ACC112 (cell line): ENCODE results near the gene GYPA.
"Not testable (repeated sequence)": the region's sequence is repeated elsewhere in the genome, so short reads cannot be mapped to it uniquely, and the experiment has no call there.

Experiments used
- H2AFZ ChIP-seq: fragments of 200-600 bp; sonication (generic); one replicate; pipeline ENCODE4 v1.6.0; 2017; ENCODE audit warnings: antibody characterized with exemption, low read length; ENCODE audit not compliant: unreplicated experiment
- H3K27ac ChIP-seq: fragments of 200-600 bp; sonication (generic); 2 replicates; pipeline ENCODE4 v1.5.1; 2014; ENCODE audit warnings: low read depth, mild to moderate bottlenecking, antibody characterized with exemption, low read length, moderate library complexity
- H3K27me3 ChIP-seq: fragments of 200-600 bp; sonication (generic); 2 replicates; pipeline ENCODE4 v1.6.1; 2014; ENCODE audit warnings: mild to moderate bottlenecking, antibody characterized with exemption, low read length, moderate library complexity, mixed read lengths; ENCODE audit not compliant: insufficient read depth
- H3K36me3 ChIP-seq: fragments of 200-600 bp; sonication (generic); 2 replicates; pipeline ENCODE4 v1.6.1; 2016; ENCODE audit warnings: mild to moderate bottlenecking, antibody characterized with exemption, low read length, moderate library complexity, mixed read lengths; ENCODE audit not compliant: insufficient read depth
- H3K4me1 ChIP-seq: fragments of 200-600 bp; sonication (generic); one replicate; pipeline ENCODE4 v1.6.1; 2016; ENCODE audit warnings: low read length, mixed read lengths; ENCODE audit not compliant: insufficient read depth, unreplicated experiment, control insufficient read depth
- H3K4me3 ChIP-seq: fragments of 200-600 bp; sonication (generic); 2 replicates; pipeline ENCODE4 v1.5.1; 2014; ENCODE audit warnings: mild to moderate bottlenecking, low read depth, low read length
- H3K79me2 ChIP-seq: fragments of 200-600 bp; sonication (generic); one replicate; pipeline ENCODE4 v1.6.0; 2016; ENCODE audit warnings: low read length; ENCODE audit not compliant: control insufficient read depth, unreplicated experiment, insufficient read depth

Gene GYPA

GRCh38 chr4:144171697-144172096 lies 31.2 kb upstream of the GYPA start:
- Histone ChIP-seq H2AFZ (no peak overlapping the region), H3K79me2 (no peaks in the 10 kb centered on the region)

GRCh38 chr4:144169211-144169610 lies 28.7 kb upstream of the GYPA start:
- Histone ChIP-seq H3K27ac (no peak overlapping the region), H3K4me3 (no peak overlapping the region), H3K4me1 (no peaks in the 10 kb centered on the region), H3K27me3 (no peaks in the 10 kb centered on the region), H3K36me3 (no peaks in the 10 kb centered on the region), H3K79me2 (no peaks in the 10 kb centered on the region), H2AFZ (no peak overlapping the region)

More at GRCh38 chr4:144171697-144172096, 31.2 kb upstream of the GYPA start:
- no peaks in the 10 kb centered on the region for H3K27me3 ChIP-seq
- no peak overlapping the region for H3K27ac ChIP-seq
- H3K4me3 ChIP-seq = no peak overlapping the region
- peaks cover 5% of the 10 kb centered on the region for H3K4me1 ChIP-seq
- no peaks in the 10 kb centered on the region for H3K36me3 ChIP-seq

- Histone ChIP-seq H3K4me3 (no peak overlapping the region), H3K4me1 (no peaks in the 10 kb centered on the region), H3K79me2 (no peaks in the 10 kb centered on the region), H3K27ac (no peak overlapping the region), H2AFZ (no peak overlapping the region), H3K36me3 (no peaks in the 10 kb centered on the region), H3K27me3 (no peaks in the 10 kb centered on the region)
Observed at GRCh38 chr4:144154044-144154443, 13.5 kb upstream of the GYPA start.

GRCh38 chr4:144142690-144143326 lies 2.3 kb upstream of the GYPA start:
- H3K4me3 ChIP-seq, H3K36me3 ChIP-seq, H3K79me2 ChIP-seq, H2AFZ ChIP-seq, H3K4me1 ChIP-seq, H3K27me3 ChIP-seq, H3K27ac ChIP-seq: not testable (repeated sequence)

- Histone ChIP-seq H2AFZ (no peak overlapping the region), H3K4me3 (no peak overlapping the region), H3K27me3 (no peaks in the 10 kb centered on the region), H3K36me3 (no peaks in the 10 kb centered on the region), H3K27ac (no peak overlapping the region), H3K4me1 (no peaks in the 10 kb centered on the region), H3K79me2 (no peaks in the 10 kb centered on the region)
Observed at GRCh38 chr4:144141493-144141892, 975 bp upstream of the GYPA start.

- H3K27me3 ChIP-seq = not testable (repeated sequence)
Observed at GRCh38 chr4:144139991-144140390, 527 bp downstream of the GYPA start.

GRCh38 chr4:144139547-144139946 lies 971 bp downstream of the GYPA start:
- H3K79me2 ChIP-seq, H3K27ac ChIP-seq, H3K4me3 ChIP-seq, H3K27me3 ChIP-seq, H3K4me1 ChIP-seq, H3K36me3 ChIP-seq, H2AFZ ChIP-seq: not testable (repeated sequence)

More at GRCh38 chr4:144139991-144140390, 527 bp downstream of the GYPA start:
- H2AFZ ChIP-seq, H3K36me3 ChIP-seq, H3K27ac ChIP-seq, H3K79me2 ChIP-seq, H3K4me3 ChIP-seq, H3K4me1 ChIP-seq: not testable (repeated sequence)

GRCh38 chr4:144138239-144138638 lies 2.3 kb downstream of the GYPA start:
- H3K27me3 ChIP-seq, H3K4me3 ChIP-seq, H3K79me2 ChIP-seq, H3K4me1 ChIP-seq, H3K27ac ChIP-seq, H3K36me3 ChIP-seq, H2AFZ ChIP-seq: not testable (repeated sequence)

GRCh38 chr4:144137137-144137931 lies 3.2 kb downstream of the GYPA start:
- not testable (repeated sequence) for H3K36me3 ChIP-seq, H3K79me2 ChIP-seq, H3K27ac ChIP-seq, H3K27me3 ChIP-seq, H3K4me3 ChIP-seq, H2AFZ ChIP-seq, H3K4me1 ChIP-seq

GRCh38 chr4:144136189-144136588 lies 4.3 kb downstream of the GYPA start:
- not testable (repeated sequence) for H2AFZ ChIP-seq, H3K27ac ChIP-seq, H3K4me3 ChIP-seq, H3K27me3 ChIP-seq, H3K36me3 ChIP-seq, H3K4me1 ChIP-seq, H3K79me2 ChIP-seq

- H3K4me3 ChIP-seq, H3K27ac ChIP-seq, H3K36me3 ChIP-seq, H3K4me1 ChIP-seq, H3K79me2 ChIP-seq, H3K27me3 ChIP-seq, H2AFZ ChIP-seq: not testable (repeated sequence)
Observed at GRCh38 chr4:144130167-144130566, 10.4 kb downstream of the GYPA start.
